GM19025 (cell line): Measurements from ENCODE around the gene SLC6A12.
"Not testable (repeated sequence)": the region's sequence is repeated elsewhere in the genome, so short reads cannot be mapped to it uniquely, and the experiment has no call there.

Experiments used
- ATAC-seq: cut with Tn5 transposase; IDR thresholded peaks from one replicate; pipeline ENCODE4 v1.9.1; 2021; ENCODE audit warnings: mild to moderate bottlenecking, low read depth, moderate library complexity; ENCODE audit not compliant: unreplicated experiment

The SLC6A12 gene

GRCh38 chr12:202081-202731 lies 11.8 kb downstream of the SLC6A12 start:
- ATAC-seq: no peak

DNA sequence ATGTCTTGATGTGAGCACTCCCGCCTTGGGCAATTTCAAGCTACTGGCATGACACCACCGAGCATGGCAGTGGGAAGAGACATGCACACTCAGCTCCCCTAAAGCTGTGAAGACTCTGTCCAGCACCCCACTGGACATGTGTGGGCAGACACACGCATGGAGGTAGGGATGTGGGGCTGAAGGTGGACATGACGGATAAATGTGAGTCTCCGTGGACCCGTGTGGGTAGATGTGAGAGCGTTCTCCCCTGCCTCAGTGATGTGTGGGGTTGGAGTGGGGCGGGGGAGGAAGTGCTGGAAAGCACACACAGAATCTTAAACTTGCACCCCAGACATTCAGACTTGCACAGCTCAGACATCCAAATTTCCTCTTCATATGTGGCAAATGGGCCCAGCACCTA lies 12.6 kb downstream of the SLC6A12 start:
- no peak for ATAC-seq

DNA sequence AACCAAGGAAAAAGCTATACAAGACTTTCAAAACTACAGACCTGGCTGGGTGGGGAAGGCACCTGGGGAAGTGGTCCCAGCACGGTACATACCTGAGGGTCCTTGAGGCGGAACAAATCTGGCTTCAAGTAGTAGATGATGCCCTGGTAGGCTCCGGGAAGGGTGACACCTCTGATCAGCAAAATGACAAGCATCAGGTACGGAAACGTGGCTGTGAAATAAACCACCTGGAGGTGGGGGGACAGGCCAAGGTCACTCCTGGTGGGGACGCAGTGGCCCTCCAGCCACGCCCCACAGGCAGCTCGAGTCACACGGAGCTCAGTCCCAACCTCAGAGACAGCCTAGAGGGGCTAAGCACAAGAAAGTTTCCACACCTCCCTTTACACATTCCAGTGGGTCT lies 15.3 kb downstream of the SLC6A12 start:
- ATAC-seq: no peak

GRCh38 chr12:197911-198695 lies 15.9 kb downstream of the SLC6A12 start:
- ATAC-seq: no peak

DNA sequence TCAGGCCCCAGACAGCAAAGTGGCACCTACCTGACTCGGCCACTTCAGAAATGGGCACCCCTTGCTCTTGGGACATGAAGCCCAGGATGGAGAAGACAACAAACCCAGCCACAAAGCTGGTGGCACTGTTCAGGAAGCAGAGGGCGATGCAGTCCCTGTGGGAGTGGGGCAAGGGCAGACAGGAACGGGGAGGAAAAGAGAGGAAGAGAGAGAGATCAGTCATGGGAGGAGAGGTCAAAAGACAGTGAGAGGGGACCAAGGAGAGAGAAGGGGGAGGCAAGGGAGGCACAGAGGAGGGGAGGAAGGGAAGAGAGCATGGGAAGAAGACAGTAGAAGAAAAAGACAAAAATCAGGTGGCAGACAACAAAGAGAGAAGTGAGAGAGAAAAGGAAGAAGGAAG lies 16.6 kb downstream of the SLC6A12 start:
- no peak for ATAC-seq

DNA sequence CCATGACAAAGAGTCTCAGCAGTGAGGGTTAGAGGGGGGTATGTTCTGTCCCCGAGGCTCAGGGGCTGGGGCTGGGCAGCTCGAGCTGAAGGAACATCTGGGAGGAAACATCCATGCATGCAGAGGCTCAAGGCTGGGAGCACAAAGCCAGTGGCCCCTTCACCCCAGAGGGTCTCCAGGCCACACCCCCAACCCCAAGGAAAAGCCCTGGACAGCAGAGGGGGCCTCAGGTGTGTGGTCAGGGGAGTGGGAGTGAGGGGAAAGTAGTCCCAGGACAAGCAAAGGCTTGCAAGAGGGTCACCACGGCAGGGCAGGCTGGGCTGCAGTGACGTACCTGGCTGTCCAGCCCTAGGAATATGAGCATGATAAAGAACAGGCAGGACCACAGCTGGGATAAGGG lies 17.5 kb downstream of the SLC6A12 start:
- no peak for ATAC-seq

- ATAC-seq: no peak
Observed at GRCh38 chr12:195951-196350, 18.0 kb downstream of the SLC6A12 start.

DNA sequence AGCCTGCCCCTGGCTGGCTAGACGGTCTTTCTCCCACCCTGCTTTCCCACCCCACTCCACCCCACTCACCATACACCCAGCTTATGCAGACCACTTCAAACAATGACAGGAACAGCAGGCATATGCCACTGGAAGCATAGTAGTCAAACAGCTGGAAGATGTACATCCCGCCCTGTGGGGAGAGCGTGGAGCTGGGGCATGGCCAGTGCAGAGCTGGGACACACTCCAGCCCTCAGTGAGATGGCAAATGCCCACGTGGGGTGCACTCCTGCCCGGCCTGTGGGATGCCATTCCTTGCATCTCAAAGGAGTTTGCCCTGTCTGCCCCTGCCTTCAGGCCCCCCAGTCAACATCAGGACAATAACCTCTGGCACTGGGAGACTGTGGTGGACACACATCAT lies 18.8 kb downstream of the SLC6A12 start:
- ATAC-seq: no peak

GRCh38 chr12:194276-194675 lies 19.7 kb downstream of the SLC6A12 start:
- no peak for ATAC-seq

- ATAC-seq: no peak
Observed at GRCh38 chr12:193261-193660, 20.7 kb downstream of the SLC6A12 start.

DNA sequence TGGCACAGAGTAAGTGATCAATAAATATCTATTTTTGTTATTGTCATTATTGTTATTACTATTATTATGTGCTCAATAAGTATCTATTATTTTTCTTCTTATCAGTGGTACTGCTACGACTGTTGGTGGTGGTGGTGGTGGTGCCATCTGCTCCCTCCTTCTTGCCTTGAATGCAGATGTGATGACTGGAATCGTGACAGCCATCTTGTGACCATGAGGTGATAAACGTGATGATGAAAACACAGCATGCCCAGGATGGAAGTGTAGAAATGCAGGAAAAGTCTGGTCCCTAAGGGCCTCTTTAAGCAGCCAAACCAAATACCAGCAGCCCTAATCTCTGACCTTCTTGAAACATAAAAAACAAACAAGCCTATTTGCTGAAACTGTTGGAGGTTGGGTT lies 22.4 kb downstream of the SLC6A12 start:
- no peak for ATAC-seq

- ATAC-seq: no peak
Observed at GRCh38 chr12:190881-191280, 23.1 kb downstream of the SLC6A12 start.

- no peak for ATAC-seq
Observed at GRCh38 chr12:189622-189962, 24.4 kb downstream of the SLC6A12 start.

- ATAC-seq: no peak
Observed at GRCh38 chr12:188910-189621, 24.9 kb downstream of the SLC6A12 start.

- ATAC-seq: not testable (repeated sequence)
Observed at GRCh38 chr12:187986-188909, 25.7 kb downstream of the SLC6A12 start.

DNA sequence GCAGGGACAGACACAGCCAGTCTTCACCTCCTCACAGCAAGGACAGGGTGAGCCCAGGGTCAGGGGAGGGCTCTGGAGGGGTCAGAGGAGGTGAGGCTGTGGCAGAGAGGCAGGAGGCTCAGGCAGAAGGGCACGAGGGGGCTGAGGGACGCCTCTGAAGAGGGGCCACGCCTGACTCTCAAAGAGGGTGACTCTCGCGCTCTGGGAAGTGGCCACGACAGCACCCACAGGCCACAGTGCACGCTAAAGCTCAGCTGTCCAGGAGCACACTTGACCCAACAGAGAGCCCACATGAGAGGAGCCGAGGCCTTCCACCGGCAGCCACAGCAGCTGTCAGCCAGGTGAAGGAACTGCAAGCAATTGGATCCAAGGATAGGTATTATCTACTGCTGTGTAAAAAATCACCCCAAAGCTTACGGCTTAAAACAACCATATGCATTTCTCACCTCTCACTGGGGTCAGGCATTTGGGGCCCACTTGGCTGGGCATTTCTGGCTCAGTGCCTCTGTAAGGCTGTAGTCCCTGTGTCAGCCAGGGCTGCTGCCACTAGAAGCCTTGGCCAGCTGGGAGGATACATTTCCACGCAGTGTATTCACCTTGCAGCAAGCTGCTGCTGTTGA lies 27.8 kb downstream of the SLC6A12 start:
- ATAC-seq: no peak

DNA sequence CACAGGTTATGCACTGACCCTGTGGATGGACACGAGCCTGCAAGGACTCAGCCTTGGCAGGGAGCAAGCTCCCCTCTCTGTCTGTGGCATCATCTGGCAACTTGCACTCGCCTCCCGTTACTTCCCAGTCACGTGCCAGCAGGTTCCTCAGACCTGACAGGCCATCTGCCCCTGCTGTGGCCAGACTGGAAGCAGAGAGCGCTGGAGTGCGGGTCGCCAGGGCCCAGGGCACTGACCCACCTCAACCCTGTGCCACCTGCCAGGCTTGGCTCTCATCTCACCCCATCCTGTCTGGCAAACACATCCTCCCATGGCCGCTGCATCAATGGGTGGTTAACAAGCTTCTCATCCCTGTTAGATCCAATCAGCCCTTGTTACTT lies 28.4 kb downstream of the SLC6A12 start:
- ATAC-seq: no peak

DNA sequence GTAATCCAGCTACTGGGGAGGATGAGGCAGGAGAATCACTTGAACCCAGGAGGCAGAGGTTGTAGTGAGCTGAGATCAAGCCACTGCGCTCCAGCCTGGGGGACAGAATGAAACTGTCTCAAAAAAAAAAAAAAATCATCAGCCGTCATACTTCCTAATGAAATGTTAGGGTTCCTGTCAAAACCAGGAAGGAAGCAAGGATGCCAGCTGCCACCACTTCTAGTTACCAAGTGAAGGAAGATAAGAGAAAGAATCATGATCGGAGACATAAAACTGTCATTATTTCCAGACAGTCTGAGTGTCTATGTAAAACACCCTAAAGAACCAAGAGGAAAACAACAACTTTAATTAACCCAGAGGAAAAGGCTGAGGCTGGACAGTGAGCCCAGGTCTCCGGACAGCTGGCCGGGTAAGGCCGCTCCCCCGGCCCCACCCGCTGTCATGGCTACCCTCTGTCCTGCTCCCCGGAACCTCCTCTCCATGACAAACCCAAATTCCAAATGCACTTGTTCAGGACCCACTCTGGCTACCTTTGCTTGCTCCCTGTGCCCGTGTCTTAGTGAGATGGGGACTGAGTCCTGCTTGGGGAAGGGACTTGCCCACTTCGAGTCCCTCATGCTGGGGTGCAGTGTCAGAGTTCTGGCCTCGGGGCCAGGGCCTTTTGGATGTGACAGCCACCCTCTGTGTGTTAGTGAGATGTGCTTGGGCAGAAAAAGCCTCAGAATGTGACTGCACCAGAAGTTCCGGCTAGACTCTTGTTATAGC lies 29.0 kb downstream of the SLC6A12 start:
- ATAC-seq: no peak

- ATAC-seq: no peak
Observed at GRCh38 chr12:182381-182892, 31.5 kb downstream of the SLC6A12 start.
